Measurements from ENCODE around the gene SEPTIN8.

The SEPTIN8 gene, protein sequence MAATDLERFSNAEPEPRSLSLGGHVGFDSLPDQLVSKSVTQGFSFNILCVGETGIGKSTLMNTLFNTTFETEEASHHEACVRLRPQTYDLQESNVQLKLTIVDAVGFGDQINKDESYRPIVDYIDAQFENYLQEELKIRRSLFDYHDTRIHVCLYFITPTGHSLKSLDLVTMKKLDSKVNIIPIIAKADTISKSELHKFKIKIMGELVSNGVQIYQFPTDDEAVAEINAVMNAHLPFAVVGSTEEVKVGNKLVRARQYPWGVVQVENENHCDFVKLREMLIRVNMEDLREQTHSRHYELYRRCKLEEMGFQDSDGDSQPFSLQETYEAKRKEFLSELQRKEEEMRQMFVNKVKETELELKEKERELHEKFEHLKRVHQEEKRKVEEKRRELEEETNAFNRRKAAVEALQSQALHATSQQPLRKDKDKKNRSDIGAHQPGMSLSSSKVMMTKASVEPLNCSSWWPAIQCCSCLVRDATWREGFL
- total RNA-seq, result 15.2 to 29.8 reads per million in 2 donors

DNA sequence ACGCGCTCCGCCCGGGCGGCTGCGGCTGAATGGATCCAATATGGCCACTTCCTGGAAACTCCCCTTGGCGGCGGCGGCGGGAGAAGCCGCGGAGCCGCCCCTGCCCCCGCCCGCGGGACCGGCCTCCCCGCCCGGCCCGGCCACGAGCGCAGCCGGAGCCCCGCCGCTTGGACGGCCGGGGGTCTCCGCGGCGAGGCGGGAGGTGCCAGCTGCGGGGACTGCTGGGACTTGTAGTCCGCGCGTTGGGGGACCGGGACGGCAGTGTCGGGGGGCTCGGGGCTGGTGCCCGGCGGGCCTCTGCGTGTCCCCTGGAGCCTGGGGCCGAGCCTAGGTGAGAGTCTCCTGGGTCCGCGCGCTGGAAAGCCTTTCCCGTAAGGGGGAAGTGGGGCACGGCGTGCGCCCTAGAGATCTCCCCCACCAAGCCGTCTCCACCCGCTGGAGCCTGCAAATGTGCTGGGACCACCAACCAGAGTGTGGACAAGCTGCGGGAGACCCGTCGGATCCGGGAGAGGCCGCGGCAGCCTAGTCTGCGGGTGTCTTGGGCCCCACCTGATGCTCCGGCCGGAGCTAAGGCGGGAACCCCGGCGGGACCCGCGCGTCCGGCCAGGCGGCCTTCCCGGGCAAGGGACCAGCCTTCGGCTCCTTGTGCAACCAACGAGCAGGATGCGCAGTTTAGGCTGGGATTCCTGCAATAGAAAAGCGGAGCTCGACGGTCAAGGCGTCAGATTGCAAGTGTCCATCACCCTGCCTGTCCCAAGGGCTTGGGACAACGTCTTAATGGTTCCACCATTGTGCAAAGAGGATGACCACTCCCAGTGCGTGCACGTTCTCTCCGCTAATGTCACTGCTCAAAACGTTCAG is at the start of gene SEPTIN8:
Gene SEPTIN8 (minus strand): TSS at position 31 of the 861 bp plus-strand sequence. CDS start 102 bp downstream, outside the sequence.
- DNase-seq, result peak; percentile 35

DNA sequence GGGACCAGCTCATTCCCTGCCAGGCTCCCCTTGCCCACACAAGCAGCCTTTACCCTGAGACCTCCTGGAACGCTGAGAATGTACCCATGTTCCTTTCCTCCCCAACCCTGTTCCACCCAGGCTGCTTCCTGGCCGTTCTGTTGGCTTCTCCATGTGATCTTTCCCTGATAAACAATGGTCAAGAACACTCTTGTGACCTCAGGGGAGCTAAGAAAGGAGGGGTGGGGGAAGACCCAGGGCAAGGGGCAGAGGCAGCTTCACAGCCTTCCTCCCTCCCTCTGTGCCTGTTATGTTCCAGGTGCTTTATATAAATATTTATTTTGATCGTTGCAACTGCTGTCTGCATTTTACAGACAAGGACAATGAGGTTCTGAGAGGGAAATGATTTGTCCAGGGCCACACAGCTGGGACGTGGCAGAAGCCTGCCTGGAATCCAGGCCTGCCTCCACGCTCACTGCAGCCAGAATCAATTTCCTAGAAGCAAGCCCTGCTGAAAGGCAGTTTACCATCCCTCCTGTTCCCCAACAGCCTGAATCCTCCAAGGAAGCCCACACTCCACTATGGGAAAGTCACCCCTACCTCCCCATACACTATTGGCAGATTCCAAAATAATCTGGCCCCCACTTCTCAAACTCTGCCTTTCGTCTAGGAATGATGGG is 49.5 kb upstream of the SEPTIN8 start:
- DNase-seq, result no peak

GRCh38 chr5:132825834-132826391 is 48.9 kb upstream of the SEPTIN8 start:
- no peak for DNase-seq

DNA sequence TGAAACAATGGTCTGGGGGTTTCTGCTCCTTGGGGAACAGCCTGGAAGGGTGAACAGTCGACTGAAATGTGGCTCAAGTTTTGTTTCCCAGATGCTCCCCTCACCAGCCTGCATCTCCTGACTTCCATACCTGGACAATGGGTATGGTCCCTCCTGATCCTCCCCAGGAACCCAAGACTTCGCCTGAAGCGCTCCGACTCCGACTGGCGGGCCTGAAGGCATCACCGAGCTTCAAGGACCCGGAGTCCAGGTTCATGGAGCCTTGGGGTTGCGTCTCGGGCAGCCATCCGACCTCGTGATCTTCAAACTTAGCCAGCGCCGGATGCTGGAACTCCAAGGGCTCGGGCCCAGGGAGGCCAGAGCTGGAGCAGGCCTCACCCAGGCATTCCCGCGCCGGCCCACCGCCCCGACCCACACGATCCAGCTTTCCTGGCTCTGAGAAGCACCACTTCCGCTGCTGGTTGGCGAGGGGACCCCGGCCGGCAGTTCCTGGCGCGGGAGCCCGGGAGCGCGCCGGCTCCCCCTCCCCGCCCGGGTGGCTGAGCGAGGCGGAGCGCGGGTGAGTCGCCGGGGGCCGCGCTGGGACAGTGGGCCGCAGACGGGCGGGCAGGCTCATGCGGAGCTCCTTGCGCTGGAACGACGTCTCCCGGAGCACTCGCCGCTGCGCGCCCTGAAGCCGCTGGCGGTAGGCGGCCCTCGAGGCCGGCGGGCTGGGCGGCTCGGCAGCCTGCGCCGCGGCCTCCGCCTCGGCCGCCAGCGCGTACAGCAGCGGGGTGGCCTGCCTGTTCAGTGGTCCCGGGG is 48.2 kb upstream of the SEPTIN8 start:
- DNase-seq, result no peak

- no peak for DNase-seq
These were observed 47.4 kb upstream of the SEPTIN8 start for GRCh38 chr5:132824426-132824825.

DNA sequence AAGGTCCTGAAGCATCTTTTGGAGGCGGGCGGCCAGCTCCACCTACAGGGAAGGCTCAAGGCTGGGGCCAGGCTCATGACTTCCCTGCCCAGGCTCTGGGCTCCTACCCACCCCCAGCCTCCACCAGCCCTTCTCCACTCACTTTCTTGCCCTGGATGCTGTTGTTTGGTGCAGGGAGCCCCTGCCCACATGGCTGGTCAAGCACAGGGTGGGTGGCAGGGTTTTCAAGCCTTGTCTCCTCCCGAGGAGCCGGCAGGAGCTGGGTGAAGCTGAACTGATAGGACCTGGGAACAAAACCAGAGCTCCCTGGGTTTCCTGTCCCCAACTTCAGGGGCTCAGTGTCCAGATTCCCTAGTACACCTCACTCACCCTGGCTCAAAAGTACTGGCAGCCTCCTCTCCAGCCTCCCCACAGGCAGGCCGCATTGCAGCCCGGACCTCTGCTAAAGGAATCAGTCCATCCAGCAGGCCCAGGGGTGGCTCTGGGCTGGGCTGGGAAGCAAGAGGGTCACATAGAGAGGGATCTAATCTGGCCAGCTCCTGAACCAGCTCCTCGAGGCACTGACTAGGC is 46.5 kb upstream of the SEPTIN8 start:
- no peak for DNase-seq

DNA sequence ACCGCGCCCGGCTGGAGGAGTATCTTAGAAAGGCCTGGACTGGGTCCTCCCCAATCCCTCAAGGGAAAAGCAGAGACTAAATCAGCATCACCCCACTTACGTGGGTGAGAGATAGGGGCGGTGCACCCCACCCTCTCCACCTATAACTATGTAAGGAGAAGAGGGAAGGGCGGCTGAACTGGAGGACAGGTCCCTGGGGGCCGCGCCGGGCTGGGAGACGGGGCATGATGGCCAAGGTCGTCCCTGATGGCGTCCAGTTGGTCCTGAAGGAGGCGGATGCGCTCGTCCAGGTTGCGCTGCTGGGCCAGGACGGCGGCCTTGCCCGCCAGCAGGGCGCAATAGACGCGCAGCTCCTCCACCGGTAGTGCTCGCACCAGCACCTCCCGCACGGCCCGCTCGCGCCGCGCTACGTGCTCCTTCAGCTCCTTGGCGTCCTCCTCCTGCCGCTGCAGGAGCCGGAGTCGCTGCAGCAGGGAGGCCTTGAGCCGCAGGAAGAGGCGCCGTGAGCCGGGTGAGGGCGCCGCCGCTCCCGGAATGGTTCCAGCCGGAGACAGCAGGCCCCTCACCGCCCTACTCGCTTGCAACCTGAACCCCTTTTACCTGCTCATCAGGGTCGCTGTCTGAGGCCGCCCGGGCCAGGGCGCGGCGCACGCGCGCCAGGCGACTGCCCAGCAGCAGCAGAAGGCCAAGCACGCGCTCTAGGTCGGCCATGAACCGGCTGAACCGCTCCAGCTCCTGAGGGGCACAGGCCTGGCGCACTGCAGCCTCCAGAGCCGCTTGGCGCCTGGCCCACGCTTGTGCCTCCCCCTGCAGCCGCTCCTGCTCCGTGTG is 45.8 kb upstream of the SEPTIN8 start:
- DNase-seq, result no peak

GRCh38 chr5:132821791-132822190 is 44.8 kb upstream of the SEPTIN8 start:
- no peak for DNase-seq

DNA sequence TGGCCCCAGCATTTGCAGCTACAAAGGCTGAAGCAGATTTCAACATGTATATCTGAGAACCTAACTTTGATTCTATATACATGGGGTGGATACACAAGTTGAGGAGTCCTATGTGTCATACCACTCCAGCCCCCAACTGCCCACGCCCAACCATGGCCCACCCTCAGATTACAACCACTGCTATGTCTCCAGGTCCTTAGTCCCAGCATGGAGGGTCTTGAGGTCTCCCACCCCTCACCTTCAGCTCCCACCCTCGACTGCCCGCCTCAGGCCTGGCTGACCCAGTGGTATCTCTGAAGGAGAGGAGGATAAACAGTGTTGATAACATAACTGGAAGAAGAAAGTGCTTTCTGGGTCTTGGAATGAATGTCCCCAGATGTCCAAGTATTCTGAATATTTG is 44.3 kb upstream of the SEPTIN8 start:
- no peak for DNase-seq

DNA sequence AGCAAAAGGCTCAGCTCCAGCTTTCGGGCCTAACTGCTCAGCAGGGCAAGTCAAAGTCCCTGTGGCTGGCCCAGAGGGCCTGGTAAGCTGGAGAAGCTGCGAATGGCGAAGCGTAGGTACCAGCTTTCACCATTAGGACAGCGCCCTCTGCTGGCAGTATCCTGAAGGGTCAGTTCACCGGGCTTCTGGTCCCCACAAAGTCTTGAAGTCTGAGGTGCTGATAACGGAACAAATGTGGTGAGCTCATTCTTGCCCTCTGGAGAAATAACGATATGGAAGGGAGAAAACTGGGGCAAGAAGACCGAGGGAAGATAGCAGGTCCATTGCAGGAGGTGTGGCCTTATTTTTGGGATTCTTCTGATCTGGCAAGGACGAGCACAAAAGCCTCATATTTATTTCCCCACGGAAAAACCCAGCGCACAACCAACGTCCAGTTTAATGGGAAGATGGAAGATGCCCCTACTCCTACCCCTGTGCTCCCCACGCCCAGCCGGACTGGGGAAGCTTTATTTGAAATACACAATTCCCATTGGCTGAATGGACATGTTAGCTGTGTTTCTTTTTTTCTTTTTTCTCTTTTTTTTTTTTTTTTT is 43.2 kb upstream of the SEPTIN8 start:
- peak; percentile 91 for DNase-seq

- DNase-seq, result no peak
These were observed 42.4 kb upstream of the SEPTIN8 start for GRCh38 chr5:132819468-132819867.

DNA sequence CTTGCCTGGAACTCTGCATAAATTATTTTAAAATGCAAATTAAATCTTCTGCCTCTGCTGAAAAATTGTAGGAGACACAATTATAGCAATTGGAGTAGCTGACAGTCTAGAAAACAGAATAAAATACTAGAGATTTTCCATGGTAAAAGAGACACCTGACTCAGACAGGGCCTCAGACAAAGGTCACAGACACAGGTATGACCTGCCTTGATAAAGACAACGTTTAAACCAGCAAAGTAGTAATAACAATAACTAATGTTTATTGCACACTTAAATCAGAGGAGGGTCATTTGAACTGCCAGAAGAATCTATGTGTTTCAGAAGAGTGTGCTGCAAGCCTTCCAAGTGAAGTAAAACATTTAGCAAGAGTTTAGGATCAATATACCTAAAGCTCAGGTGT is 40.0 kb upstream of the SEPTIN8 start:
- no peak for DNase-seq

GRCh38 chr5:132816554-132816953 is 39.5 kb upstream of the SEPTIN8 start:
- no peak for DNase-seq

GRCh38 chr5:132816083-132816482 is 39.0 kb upstream of the SEPTIN8 start:
- DNase-seq, result no peak

- DNase-seq, result no peak
These were observed 38.4 kb upstream of the SEPTIN8 start for GRCh38 chr5:132815454-132815853.

DNA sequence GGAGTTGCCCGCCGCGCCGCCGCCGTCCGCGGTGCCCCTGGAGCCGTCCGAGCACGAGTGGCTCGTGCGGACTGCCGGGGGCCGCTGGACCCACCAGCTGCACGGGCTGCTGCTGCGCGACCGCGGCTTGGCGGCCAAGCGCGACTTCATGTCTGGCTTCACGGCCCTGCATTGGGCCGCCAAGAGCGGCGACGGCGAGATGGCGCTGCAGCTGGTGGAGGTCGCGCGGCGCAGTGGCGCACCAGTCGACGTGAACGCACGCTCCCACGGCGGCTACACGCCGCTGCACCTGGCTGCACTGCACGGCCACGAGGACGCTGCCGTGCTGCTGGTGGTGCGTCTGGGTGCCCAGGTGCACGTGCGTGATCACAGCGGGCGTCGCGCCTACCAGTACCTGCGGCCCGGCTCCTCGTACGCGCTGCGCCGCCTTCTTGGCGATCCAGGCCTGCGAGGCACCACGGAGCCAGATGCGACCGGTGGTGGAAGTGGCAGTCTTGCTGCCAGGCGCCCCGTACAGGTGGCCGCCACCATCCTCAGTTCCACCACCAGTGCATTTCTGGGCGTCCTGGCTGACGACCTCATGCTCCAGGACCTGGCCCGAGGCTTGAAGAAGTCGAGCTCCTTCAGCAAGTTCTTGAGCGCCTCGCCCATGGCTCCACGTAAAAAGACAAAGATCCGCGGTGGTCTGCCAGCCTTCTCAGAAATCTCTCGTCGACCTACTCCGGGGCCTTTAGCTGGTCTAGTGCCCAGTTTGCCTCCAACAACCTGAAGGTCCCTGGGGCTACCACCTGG is 37.7 kb upstream of the SEPTIN8 start:
- no peak for DNase-seq

- DNase-seq, result no peak
These were observed 36.8 kb upstream of the SEPTIN8 start for GRCh38 chr5:132813599-132814502.

Measured in T-helper 9 cell (primary cell).